Measurements from ENCODE around the gene MIPEP. TPM values are rescaled to one million over a fixed set of nuclear protein-coding genes. Genes with fewer than 3 reads are reported as not detected.

The MIPEP gene
- total and polyA plus RNA-seq, 11 donors = 21.5 to 88.1 (median 42.1) TPM

DNA sequence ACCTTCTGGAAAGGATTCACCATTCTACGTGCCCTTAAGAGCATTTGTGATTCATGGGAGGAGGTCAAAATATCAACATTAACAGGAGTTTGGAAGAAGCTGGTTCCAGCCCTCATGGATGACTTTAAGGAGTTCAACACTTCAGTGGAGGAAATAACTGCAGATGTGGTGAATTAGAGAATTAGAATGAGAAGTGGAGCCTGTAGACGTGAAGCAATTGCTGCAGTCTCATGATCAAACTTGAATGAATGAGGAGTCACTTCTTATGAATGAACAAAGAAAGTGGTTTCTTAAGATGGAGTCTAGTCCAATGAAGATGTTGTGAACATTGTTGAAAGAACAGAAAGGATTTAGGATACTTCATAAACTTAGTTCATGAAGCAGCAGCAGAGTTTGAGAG is 189.9 kb downstream of the MIPEP start:
- WGBS, 4 donors = 90 to 93% (median 91%) methylated on average over 2 of the region's 2 CpGs
- Histone ChIP-seq H3K27ac (no peak overlapping the region), H3K36me3 (no peaks in the 10 kb centered on the region), H3K9me3 (no peaks in the 10 kb centered on the region), H3K4me3 (no peak overlapping the region), H3K27me3 (no peaks in the 10 kb centered on the region), H3K4me1 (peaks cover 0 to 52% (median 18%) of the 10 kb centered on the region in 12 donors)
- no peak for ATAC-seq
- DNase-seq = no peak
- intact Hi-C loops (cut with DNase I) = loop anchor here in 1 of 10 donors (5.0 kb wide), 1 partner anchor 42 kb away; no protein-coding TSS in a partner anchor
- TF ChIP-seq, protein P1, sequence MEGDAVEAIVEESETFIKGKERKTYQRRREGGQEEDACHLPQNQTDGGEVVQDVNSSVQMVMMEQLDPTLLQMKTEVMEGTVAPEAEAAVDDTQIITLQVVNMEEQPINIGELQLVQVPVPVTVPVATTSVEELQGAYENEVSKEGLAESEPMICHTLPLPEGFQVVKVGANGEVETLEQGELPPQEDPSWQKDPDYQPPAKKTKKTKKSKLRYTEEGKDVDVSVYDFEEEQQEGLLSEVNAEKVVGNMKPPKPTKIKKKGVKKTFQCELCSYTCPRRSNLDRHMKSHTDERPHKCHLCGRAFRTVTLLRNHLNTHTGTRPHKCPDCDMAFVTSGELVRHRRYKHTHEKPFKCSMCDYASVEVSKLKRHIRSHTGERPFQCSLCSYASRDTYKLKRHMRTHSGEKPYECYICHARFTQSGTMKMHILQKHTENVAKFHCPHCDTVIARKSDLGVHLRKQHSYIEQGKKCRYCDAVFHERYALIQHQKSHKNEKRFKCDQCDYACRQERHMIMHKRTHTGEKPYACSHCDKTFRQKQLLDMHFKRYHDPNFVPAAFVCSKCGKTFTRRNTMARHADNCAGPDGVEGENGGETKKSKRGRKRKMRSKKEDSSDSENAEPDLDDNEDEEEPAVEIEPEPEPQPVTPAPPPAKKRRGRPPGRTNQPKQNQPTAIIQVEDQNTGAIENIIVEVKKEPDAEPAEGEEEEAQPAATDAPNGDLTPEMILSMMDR (IDR thresholded peaks at IDR 0.05) = no peak
- TF ChIP-seq POLR2A (IDR thresholded peaks at IDR 0.05) = no peak

DNA sequence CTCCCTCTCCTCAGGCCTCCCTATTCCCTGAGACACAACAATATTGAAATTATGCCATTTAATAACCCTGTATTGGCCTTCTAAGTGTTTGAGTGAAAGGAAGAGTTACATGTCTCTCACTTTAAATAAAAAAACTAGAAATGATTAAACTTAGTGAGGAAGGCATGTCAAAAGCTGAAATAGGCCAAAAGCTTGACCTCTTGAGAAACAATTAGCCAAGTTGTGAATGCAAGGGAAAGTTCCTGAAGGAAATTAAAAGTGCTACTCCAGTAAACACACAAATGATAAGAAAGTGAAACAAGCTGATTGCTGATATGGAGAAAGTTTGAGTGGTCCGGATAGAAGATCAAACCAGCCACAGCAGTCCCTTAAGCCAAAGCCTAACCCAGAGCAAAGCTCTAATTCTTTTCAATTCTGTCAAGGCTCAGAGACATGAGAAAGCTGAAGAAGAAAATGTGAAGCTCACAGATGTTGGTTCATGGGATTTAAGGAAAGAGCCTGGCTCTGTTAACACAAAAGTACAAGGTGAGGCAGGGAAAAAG is 191.4 kb downstream of the MIPEP start:
- H3K9me3 ChIP-seq = no peaks in the 10 kb centered on the region
- no peak for TF ChIP-seq POLR2A (IDR thresholded peaks at IDR 0.05)
- TF ChIP-seq, protein P1 (IDR thresholded peaks at IDR 0.05) = no peak
- WGBS, 4 donors = 42 to 71% (median 57%) methylated on average over 1 of the region's 1 CpG
- intact Hi-C loops (cut with DNase I) = loop anchor here in 1 of 10 donors (5.0 kb wide), 1 partner anchor 41 kb away; no protein-coding TSS in a partner anchor
- no peak overlapping the region for H3K4me3 ChIP-seq
- H3K27ac ChIP-seq = peak overlapping the region in 4 of 12 donors; percentile 1 to 39 (median 34)
- ATAC-seq (no peak), DNase-seq (no peak)
- no peaks in the 10 kb centered on the region for H3K36me3 ChIP-seq
- H3K27me3 ChIP-seq = no peaks in the 10 kb centered on the region
- H3K4me1 ChIP-seq = peaks cover 0 to 43% (median 16%) of the 10 kb centered on the region in 12 donors

DNA sequence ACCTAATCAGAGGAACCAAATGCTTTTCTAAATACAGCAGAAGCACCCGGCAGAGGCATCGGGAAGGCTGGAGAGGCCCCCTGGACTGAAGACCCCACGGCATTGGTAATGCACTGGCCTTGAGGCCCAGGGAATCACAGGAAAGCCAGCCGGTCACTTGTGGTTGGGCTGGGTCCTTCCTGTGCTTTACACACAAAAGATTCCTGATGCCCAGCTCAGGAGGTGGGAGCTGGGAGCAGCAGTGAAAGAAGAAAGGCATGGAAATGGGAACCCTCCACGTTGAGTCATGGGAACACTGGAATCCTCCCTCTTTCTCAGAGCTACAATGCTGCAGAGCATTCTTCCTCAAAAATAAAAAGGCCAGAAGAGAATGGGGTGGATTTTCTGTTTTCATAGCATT is 192.6 kb downstream of the MIPEP start:
- ATAC-seq (peak in 2 of 4 donors; percentile 3 to 6), DNase-seq (no peak)
- intact Hi-C loops (cut with DNase I) = loop anchor here in 1 of 10 donors (5.0 kb wide), 1 partner anchor 39 kb away; no protein-coding TSS in a partner anchor
- Histone ChIP-seq H3K36me3 (no peaks in the 10 kb centered on the region), H3K4me3 (no peak overlapping the region), H3K27me3 (no peaks in the 10 kb centered on the region), H3K4me1 (peaks cover 0 to 31% (median 10%) of the 10 kb centered on the region in 12 donors), H3K9me3 (no peaks in the 10 kb centered on the region), H3K27ac (peak overlapping the region in 7 of 12 donors; percentile 17 to 74 (median 45))
- TF ChIP-seq POLR2A (IDR thresholded peaks at IDR 0.05) = no peak
- TF ChIP-seq, protein P1 (IDR thresholded peaks at IDR 0.05) = no peak
- 65 to 78% (median 74%) methylated on average over 5 of the region's 5 CpGs for WGBS, 4 donors

DNA sequence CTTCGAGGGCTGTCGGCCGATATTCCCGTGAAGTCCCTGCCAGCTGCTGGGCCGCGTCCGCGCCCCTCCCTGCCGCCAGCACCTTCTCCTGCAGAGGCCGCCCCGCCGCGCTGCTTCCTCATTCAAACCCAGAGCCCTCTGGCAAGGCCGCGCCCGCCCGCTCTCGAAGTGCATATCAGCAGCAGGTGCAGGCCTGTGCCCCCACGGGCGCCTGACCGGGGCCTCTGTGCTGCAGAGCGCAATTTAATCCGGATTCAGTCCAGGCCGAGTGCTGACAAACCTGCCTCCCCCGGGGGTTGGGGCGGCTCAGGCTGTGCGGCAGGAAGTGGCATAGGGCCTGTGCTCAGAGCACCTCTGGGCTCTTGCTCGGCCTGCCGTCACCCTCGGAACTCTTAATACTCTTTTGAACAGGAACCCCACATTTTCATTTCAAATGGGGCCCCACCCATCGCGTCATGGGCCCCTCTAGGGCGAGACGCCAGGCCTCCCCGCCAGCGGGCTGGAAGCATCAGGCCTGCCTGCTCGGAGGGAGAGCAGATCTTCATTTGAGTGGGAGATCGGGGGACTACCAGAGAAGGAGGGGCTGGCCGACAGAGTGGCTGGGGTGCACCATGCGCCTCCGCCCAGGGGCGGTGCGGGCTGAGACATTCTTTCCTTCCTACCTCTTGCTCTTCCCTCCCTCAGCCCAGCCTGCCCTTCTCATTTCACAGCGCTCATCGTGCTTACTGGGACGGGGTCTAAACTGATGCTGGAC is 193.3 kb downstream of the MIPEP start:
- Histone ChIP-seq H3K27me3 (no peaks in the 10 kb centered on the region), H3K4me1 (peaks cover 0 to 28% (median 9%) of the 10 kb centered on the region in 12 donors), H3K4me3 (peak overlapping the region in 8 of 12 donors; percentile 3 to 38 (median 26)), H3K27ac (peak overlapping the region in 7 of 12 donors; percentile 17 to 74 (median 45)), H3K9me3 (no peaks in the 10 kb centered on the region), H3K36me3 (no peaks in the 10 kb centered on the region)
- intact Hi-C loops (cut with DNase I) = loop anchor here in 1 of 10 donors (5.0 kb wide), 1 partner anchor 39 kb away; no protein-coding TSS in a partner anchor
- ATAC-seq (peak; percentile 22 to 80 (median 75)), DNase-seq (peak in 4 of 5 donors; percentile 35 to 75 (median 66))
- WGBS, 4 donors = 43 to 84% (median 69%) methylated on average over 32 to 46 of the region's 46 CpGs
- TF ChIP-seq, protein P1 (IDR thresholded peaks at IDR 0.05) = peak in 1 of 12 donors; percentile 10
- TF ChIP-seq POLR2A (IDR thresholded peaks at IDR 0.05) = no peak
